ENCODE results near the gene WDR73. TPM values are rescaled to one million over a fixed set of nuclear protein-coding genes. Genes with fewer than 3 reads are reported as not detected.

Gene WDR73
- total RNA-seq, 1 experiment from 2014 or later, result 29.5 TPM

DNA sequence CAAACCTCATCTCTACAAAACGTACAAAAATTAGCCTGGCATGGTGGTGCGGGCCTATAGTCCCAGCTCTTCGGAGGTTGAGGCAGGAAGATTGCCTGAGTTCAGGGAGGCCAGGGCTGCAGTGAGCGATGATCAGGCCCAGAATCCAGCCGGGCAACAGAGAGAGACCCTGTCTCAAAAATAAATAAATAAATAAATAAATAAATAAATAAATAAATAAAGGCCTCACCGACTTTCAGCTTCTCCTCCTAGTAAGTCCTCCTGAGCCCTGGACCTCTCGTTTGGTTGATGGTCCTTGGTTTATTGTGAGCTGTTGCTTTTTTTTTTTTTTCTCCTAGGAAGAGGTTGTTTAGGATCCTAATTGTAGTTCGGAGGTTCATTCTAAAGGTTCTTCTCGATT, 25.1 kb downstream of the WDR73 start:
- Histone ChIP-seq H3K4me2 (no peak overlapping the region), H3K79me2 (ENCODE audit: low read depth) (peaks cover 13% of the 10 kb centered on the region), H4K20me1 (ENCODE audit: insufficient read depth) (no peaks in the 10 kb centered on the region), H3K4me3 (no peak overlapping the region), H3K4me1 (replicated peaks; ENCODE audit: insufficient read depth) (peaks cover 20% of the 10 kb centered on the region), H2AFZ (no peak overlapping the region), H3K27me3 (ENCODE audit: insufficient read depth, low read depth) (no peaks in the 10 kb centered on the region), H3K9me2 (ENCODE audit: insufficient read depth) (no peaks in the 10 kb centered on the region), H3K36me3 (ENCODE audit: low read depth) (no peaks in the 10 kb centered on the region), H3K27ac (no peak overlapping the region), H3K9me3 (ENCODE audit: insufficient read depth, low read depth) (no peaks in the 10 kb centered on the region), H3F3A (ENCODE audit: insufficient read depth, low read depth) (peaks cover 9% of the 10 kb centered on the region; the same call in 1 of the 2 replicates)
- BruUV-seq (replicated peaks), result no TSS peak
- ChIA-PET CTCF (no interaction called here), POLR2A (ENCODE audit: unreplicated experiment) (no interaction called here)
- intact Hi-C loops (cut with micrococcal nuclease; ENCODE audit: unreplicated experiment), result no loop called here
- TF ChIP-seq EZH2 (IDR thresholded peaks at IDR 0.05; ENCODE audit: low read depth), result no peak
- TF ChIP-seq, protein P1, sequence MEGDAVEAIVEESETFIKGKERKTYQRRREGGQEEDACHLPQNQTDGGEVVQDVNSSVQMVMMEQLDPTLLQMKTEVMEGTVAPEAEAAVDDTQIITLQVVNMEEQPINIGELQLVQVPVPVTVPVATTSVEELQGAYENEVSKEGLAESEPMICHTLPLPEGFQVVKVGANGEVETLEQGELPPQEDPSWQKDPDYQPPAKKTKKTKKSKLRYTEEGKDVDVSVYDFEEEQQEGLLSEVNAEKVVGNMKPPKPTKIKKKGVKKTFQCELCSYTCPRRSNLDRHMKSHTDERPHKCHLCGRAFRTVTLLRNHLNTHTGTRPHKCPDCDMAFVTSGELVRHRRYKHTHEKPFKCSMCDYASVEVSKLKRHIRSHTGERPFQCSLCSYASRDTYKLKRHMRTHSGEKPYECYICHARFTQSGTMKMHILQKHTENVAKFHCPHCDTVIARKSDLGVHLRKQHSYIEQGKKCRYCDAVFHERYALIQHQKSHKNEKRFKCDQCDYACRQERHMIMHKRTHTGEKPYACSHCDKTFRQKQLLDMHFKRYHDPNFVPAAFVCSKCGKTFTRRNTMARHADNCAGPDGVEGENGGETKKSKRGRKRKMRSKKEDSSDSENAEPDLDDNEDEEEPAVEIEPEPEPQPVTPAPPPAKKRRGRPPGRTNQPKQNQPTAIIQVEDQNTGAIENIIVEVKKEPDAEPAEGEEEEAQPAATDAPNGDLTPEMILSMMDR (conservative IDR thresholded peaks at IDR 0.05), result no peak
- DNase-seq, result no peak

DNA sequence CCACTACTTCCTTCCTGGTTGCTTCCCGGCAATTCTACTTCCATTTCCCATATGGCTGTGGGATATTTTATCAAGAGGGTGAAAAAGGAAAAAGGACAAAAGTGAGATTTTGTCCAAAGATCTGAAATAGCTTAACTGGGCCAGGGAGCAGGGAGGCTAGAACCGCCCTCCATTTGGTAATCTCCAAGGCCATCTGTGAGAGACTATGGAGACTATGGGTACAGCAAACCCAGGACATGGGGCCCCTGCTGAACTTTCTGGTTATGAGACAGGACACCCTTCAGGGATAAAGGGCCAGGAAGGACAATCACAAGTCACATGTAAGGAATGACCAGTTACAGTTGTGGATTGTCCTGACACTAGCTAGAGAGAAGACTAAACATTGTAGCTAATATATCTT, 29.0 kb downstream of the WDR73 start:
- peaks cover under 1% of the 10 kb centered on the region; the same call in 1 of the 2 replicates for H3K4me1 ChIP-seq (replicated peaks; ENCODE audit: insufficient read depth)
- no peak overlapping the region for H3K4me3 ChIP-seq
- H3K27me3 ChIP-seq (ENCODE audit: insufficient read depth, low read depth), result no peaks in the 10 kb centered on the region
- peaks cover 23% of the 10 kb centered on the region for H3K36me3 ChIP-seq (ENCODE audit: low read depth)
- no peak overlapping the region for H3K27ac ChIP-seq
- intact Hi-C loops (cut with micrococcal nuclease; ENCODE audit: unreplicated experiment), result no loop called here
- H3K9me2 ChIP-seq (ENCODE audit: insufficient read depth), result no peaks in the 10 kb centered on the region
- H3K4me2 ChIP-seq, result no peak overlapping the region
- no peak overlapping the region for H2AFZ ChIP-seq
- TF ChIP-seq, protein P1 (conservative IDR thresholded peaks at IDR 0.05), result no peak
- no peak for TF ChIP-seq EZH2 (IDR thresholded peaks at IDR 0.05; ENCODE audit: low read depth)
- POLR2A ChIA-PET (ENCODE audit: unreplicated experiment), result no interaction called here
- BruUV-seq (replicated peaks), result no TSS peak
- H3K79me2 ChIP-seq (ENCODE audit: low read depth), result no peaks in the 10 kb centered on the region
- H3F3A ChIP-seq (ENCODE audit: insufficient read depth, low read depth), result no peaks in the 10 kb centered on the region; the same call in 1 of the 2 replicates
- no peaks in the 10 kb centered on the region for H4K20me1 ChIP-seq (ENCODE audit: insufficient read depth)
- DNase-seq, result no peak
- peaks cover 26% of the 10 kb centered on the region for H3K9me3 ChIP-seq (ENCODE audit: insufficient read depth, low read depth)
- CTCF ChIA-PET, result interaction anchor here (0.5 kb wide), 1 partner anchor 356 kb away, joined by 6 read pairs; no protein-coding TSS in a partner anchor

GRCh38 chr15:84624359-84624758, 29.7 kb downstream of the WDR73 start:
- TF ChIP-seq EZH2 (IDR thresholded peaks at IDR 0.05; ENCODE audit: low read depth), result no peak
- TF ChIP-seq, protein P1 (conservative IDR thresholded peaks at IDR 0.05), result no peak
- intact Hi-C loops (cut with micrococcal nuclease; ENCODE audit: unreplicated experiment), result no loop called here
- no peaks in the 10 kb centered on the region for H3K79me2 ChIP-seq (ENCODE audit: low read depth)
- H3K9me3 ChIP-seq (ENCODE audit: insufficient read depth, low read depth), result peaks cover 28% of the 10 kb centered on the region
- no peak for DNase-seq
- H2AFZ ChIP-seq, result no peak overlapping the region
- H3K9me2 ChIP-seq (ENCODE audit: insufficient read depth), result no peaks in the 10 kb centered on the region
- no peaks in the 10 kb centered on the region for H3K27me3 ChIP-seq (ENCODE audit: insufficient read depth, low read depth)
- ChIA-PET CTCF (interaction anchor here (0.5 kb wide), 1 partner anchor 357 kb away, joined by 6 read pairs; no protein-coding TSS in a partner anchor), POLR2A (ENCODE audit: unreplicated experiment) (interaction anchor here (0.6 kb wide), 1 partner anchor 9 kb away, joined by 4 read pairs; no protein-coding TSS in a partner anchor)
- no peaks in the 10 kb centered on the region for H4K20me1 ChIP-seq (ENCODE audit: insufficient read depth)
- H3K36me3 ChIP-seq (ENCODE audit: low read depth), result peaks cover 24% of the 10 kb centered on the region
- no TSS peak for BruUV-seq (replicated peaks)
- no peak overlapping the region for H3K27ac ChIP-seq
- no peak overlapping the region for H3K4me3 ChIP-seq
- no peaks in the 10 kb centered on the region for H3F3A ChIP-seq (ENCODE audit: insufficient read depth, low read depth)
- no peak overlapping the region for H3K4me2 ChIP-seq
- H3K4me1 ChIP-seq (replicated peaks; ENCODE audit: insufficient read depth), result no peaks in the 10 kb centered on the region
